K562 (cell line): Measurements from ENCODE around the gene MRPS15. TPM values are rescaled to one million over a fixed set of nuclear protein-coding genes. Genes with fewer than 3 reads are reported as not detected.
A peak's percentile ranks its signal among the peaks of the same experiment; 100 is the strongest.

Experiments
- ATAC-seq: fragments of 200-7000 bp; cut with Tn5 transposase; 3 replicates; pipeline ENCODE4 v1.9.1; 2020; ENCODE audit warnings: moderate library complexity
- BruUV-seq: library from RNA; stranded (reverse); fragments of 400-500 nt; replicated peaks from 2 replicates; lab custom pipeline; 2021; lab: Mats Ljungman, UMichigan
- CTCF ChIA-PET: fragments of 300-600 bp; formaldehyde crosslinking; extraction: SDS; loops from one replicate; lab custom pipeline; 2021; ENCODE audit warnings: low intra/inter-chr PET ratio; lab: Yijun Ruan, JAX
- POLR2A ChIA-PET: fragments of 300-600, 350-650 bp; sonication (Branson Sonifier 250); formaldehyde crosslinking; extraction: SDS; loops from one replicate; lab custom pipeline; 2021; ENCODE audit warnings: antibody characterized with exemption, inconsistent platforms; lab: Yijun Ruan, JAX
- DNase-seq, 4 experiments: peaks; one replicate each; pipeline versions ENCODE4 v3.0.0 to v3.0.0-alpha.2; 2011 to 2018; ENCODE audit warnings: low spot score in 3 of 4, mixed read lengths in 3 of 4; ENCODE audit errors: extremely low read depth in 1 of 4
- FAIRE-seq: peaks from 2 replicates; lab custom pipeline; 2011; peaks lifted over from hg19 to GRCh38; lab: Jason Lieb, UNC
- H2AFZ ChIP-seq: 2 replicates; pipeline ENCODE4 v1.6.0; 2011; ENCODE audit warnings: low read depth, low read length, control low read depth, inconsistent platforms
- H3K27ac ChIP-seq: fragments of 200-600 bp; 3 replicates; pipeline ENCODE4 v1.8.0; 2011; ENCODE audit warnings: low read depth, mild to moderate bottlenecking, control low read depth, inconsistent platforms, low read length, moderate library complexity, mixed read lengths; ENCODE audit errors: extremely low read depth
- H3K27me3 ChIP-seq, 2 experiments: fragments of 300-600 bp in 1 of 2; 2 replicates in 1 of 2; 3 replicates in 1 of 2; pipeline versions ENCODE4 v1.6.0 to v1.8.0; 2011; ENCODE audit warnings: inconsistent platforms in 2 of 2, low read length in 2 of 2, mild to moderate bottlenecking in 1 of 2, mixed read lengths in 1 of 2, moderate library complexity in 1 of 2; ENCODE audit not compliant: control insufficient read depth in 2 of 2, insufficient read depth in 2 of 2
- H3K36me3 ChIP-seq: fragments of 300-600 bp; 3 replicates; pipeline ENCODE4 v1.8.0; 2011; ENCODE audit warnings: mild to moderate bottlenecking, low read length, inconsistent platforms; ENCODE audit not compliant: control insufficient read depth, insufficient read depth
- H3K4me1 ChIP-seq, 2 experiments: fragments of 200-600 bp in 1 of 2; replicated peaks in 1 of 2; 2 replicates in 1 of 2; 3 replicates in 1 of 2; pipeline versions ENCODE4 v1.5.1 to v1.8.0; 2011; ENCODE audit warnings: inconsistent platforms in 2 of 2, low read length in 2 of 2, mild to moderate bottlenecking in 1 of 2, mixed read lengths in 1 of 2, moderate library complexity in 1 of 2; ENCODE audit not compliant: control insufficient read depth in 2 of 2, insufficient read depth in 2 of 2
- H3K4me2 ChIP-seq: 2 replicates; pipeline ENCODE4 v1.6.1; 2011; ENCODE audit warnings: low read length, control low read depth, inconsistent platforms, mixed read lengths; ENCODE audit not compliant: insufficient read depth
- H3K4me3 ChIP-seq: fragments of 200-600 bp; sonication (generic), shearing (Covaris generic); 2 replicates; pipeline ENCODE4 v1.5.1; 2016; ENCODE audit warnings: control low read depth, inconsistent platforms
- H3K79me2 ChIP-seq: fragments of 200-600 bp; 3 replicates; pipeline ENCODE4 v1.8.0; 2011; ENCODE audit warnings: low read length, inconsistent platforms; ENCODE audit not compliant: control insufficient read depth, insufficient read depth
- H3K9ac ChIP-seq, 2 experiments: 2 replicates each; pipeline versions ENCODE4 v1.6.0 to v1.6.1; 2011; ENCODE audit warnings: low read depth in 2 of 2, low read length in 2 of 2, control low read depth in 1 of 2, inconsistent platforms in 1 of 2, mild to moderate bottlenecking in 1 of 2, mixed read lengths in 1 of 2; ENCODE audit not compliant: insufficient read depth in 1 of 2
- H3K9me1 ChIP-seq: one replicate; pipeline ENCODE4 v1.6.0; 2011; ENCODE audit warnings: inconsistent platforms, mild to moderate bottlenecking, low read length, moderate library complexity; ENCODE audit not compliant: control insufficient read depth, insufficient read depth
- H3K9me3 ChIP-seq: replicated peaks from 2 replicates; pipeline ENCODE4 v1.5.1; 2011; ENCODE audit warnings: low read depth, low read length, inconsistent platforms; ENCODE audit not compliant: control insufficient read depth, insufficient read depth
- H4K20me1 ChIP-seq: replicated peaks from 2 replicates; pipeline ENCODE4 v1.6.1; 2011; ENCODE audit warnings: low read length, inconsistent platforms, mixed read lengths; ENCODE audit not compliant: control insufficient read depth, insufficient read depth
- ARID3A ChIP-seq: IDR thresholded peaks from 2 replicates; pipeline ENCODE4 v1.6.1; 2012; ENCODE audit warnings: low read depth, low read length, improper control_type of control experiment, borderline replicate concordance
- ATF3 ChIP-seq, 2 experiments: fragments of 450-650 bp in 1 of 2; sonication (generic) in 1 of 2; formaldehyde crosslinking in 1 of 2; IDR thresholded peaks in 1 of 2; conservative IDR thresholded peaks in 1 of 2; 2 replicates each; pipeline versions ENCODE4 v1.6.1 to v1.8.1; 2016 to 2023; ENCODE audit warnings: mild to moderate bottlenecking in 2 of 2, moderate library complexity in 2 of 2, inconsistent platforms in 1 of 2, missing genetic modification reagents in 1 of 2
- BHLHE40 ChIP-seq: IDR thresholded peaks from 2 replicates; pipeline ENCODE4 v1.6.1; 2011; ENCODE audit warnings: low read length, improper control_type of control experiment
- FOSL1 ChIP-seq: fragments of 200-800 bp; sonication (Bioruptor generic); conservative IDR thresholded peaks from 2 replicates; pipeline ENCODE4 v1.6.1; 2016; ENCODE audit warnings: missing genetic modification characterization, missing compliant biosample characterization
- JUN ChIP-seq, 2 experiments: sonication (generic) in 1 of 2; formaldehyde crosslinking in 1 of 2; IDR thresholded peaks; 2 replicates each; pipeline versions ENCODE4 v1.6.1 to v1.8.0; 2012 to 2022; ENCODE audit warnings: borderline replicate concordance in 2 of 2, mild to moderate bottlenecking in 2 of 2, improper control_type of control experiment in 1 of 2, low read depth in 1 of 2, low read length in 1 of 2, missing genetic modification reagents in 1 of 2
- JUND ChIP-seq, 2 experiments: IDR thresholded peaks; 2 replicates in 1 of 2; 3 replicates in 1 of 2; pipeline ENCODE4 v1.6.1; 2011; ENCODE audit warnings: borderline replicate concordance in 2 of 2, low read depth in 2 of 2, low read length in 2 of 2, improper control_type of control experiment in 1 of 2, missing biosample characterization in 1 of 2, missing genetic modification characterization in 1 of 2, missing genetic modification reagents in 1 of 2
- POLR2G ChIP-seq: fragments of 200-400 bp; formaldehyde crosslinking; IDR thresholded peaks from 2 replicates; pipeline ENCODE4 v1.6.1; 2017; ENCODE audit warnings: low read depth, mild to moderate bottlenecking, antibody characterized with exemption, low read length, moderate library complexity
- RBM25 ChIP-seq: fragments of 200-400 bp; formaldehyde crosslinking; IDR thresholded peaks from 2 replicates; pipeline ENCODE4 v1.6.1; 2018; ENCODE audit warnings: low read length, low read depth, moderate library complexity; ENCODE audit not compliant: severe bottlenecking
- ZNF121 ChIP-seq: sonication (generic); formaldehyde crosslinking; conservative IDR thresholded peaks from 2 replicates; pipeline ENCODE4 v1.8.0; 2022; ENCODE audit warnings: missing genetic modification reagents
- ZNF431 ChIP-seq: sonication (generic); formaldehyde crosslinking; IDR thresholded peaks from 2 replicates; pipeline ENCODE4 v1.8.0; 2022; ENCODE audit warnings: mild to moderate bottlenecking, missing genetic modification reagents
- ZNF583 ChIP-seq: fragments of 250-450 bp; sonication (Bioruptor Pico); IDR thresholded peaks from 2 replicates; pipeline ENCODE4 v1.4.0; 2020
- WGBS: fragments of 100-300 bp; shearing (Covaris generic); methylation state at CpG from one replicate; pipeline ENCODE4 v1.1.6; 2016; ENCODE audit warnings: low coverage, mixed read lengths; ENCODE audit not compliant: insufficient coverage; ENCODE audit errors: missing lambda C conversion rate; 5-methylcytosine and 5-hydroxymethylcytosine counted together
- in situ Hi-C: fragments of 300-500 bp; cut with MboI; formaldehyde crosslinking; loops from 4 replicates; pipeline ENCODE4 v1.15.0; 2018; ENCODE audit warnings: inconsistent platforms, mixed read lengths
- intact Hi-C: fragments of 100-400 bp; cut with micrococcal nuclease; formaldehyde crosslinking; loops from 2 replicates; pipeline ENCODE4 v1.14.2; 2022
- polyA plus RNA-seq, 8 experiments: library from polyadenylated mRNA; depleted of rRNA in 4 of 8; stranded (reverse) in 5 of 8; unstranded in 3 of 8; fragments of >200 nt; fragmentation: Nextera tagmentation in 2 of 8; fragmentation: Illumina TruSeq in 1 of 8; extraction: Ambion mirVana in 2 of 8; extraction: Trizol in 1 of 8; gene quantifications; 2 replicates each; pipeline versions ENCODE4 v1.2.1 to v1.2.3, GENCODE V29; 2011 to 2014; ENCODE audit warnings: inconsistent platforms in 1 of 8, missing spikeins in 1 of 8
- total RNA-seq, 7 experiments: library from RNA; depleted of rRNA in 6 of 7; stranded (reverse); fragments of >200 nt in 6 of 7; fragmentation: Illumina TruSeq in 2 of 7; extraction: Trizol in 2 of 7; gene quantifications; 2 replicates each; pipeline versions ENCODE4 v1.2.1 to v1.2.3, GENCODE V29; 2011 to 2021; ENCODE audit warnings: low replicate concordance in 1 of 7
- TF ChIP-seq, protein P1 (sequence below): fragments of 250-450 bp; sonication (Bioruptor Pico); IDR thresholded peaks from 2 replicates; pipeline ENCODE4 v1.5.0; 2021; ENCODE audit warnings: mild to moderate bottlenecking, moderate library complexity

Gene MRPS15
- total and polyA plus RNA-seq, 9 of the 15 experiments (the other 6 are each of a cell fraction or from before 2014, with no cell fraction given) = 62.9 to 286 (median 149) TPM

GRCh38 chr1:36511804-36512798 lies 47.9 kb upstream of the MRPS15 start:
- peaks cover 19 to 25% of the 10 kb centered on the region in 2 experiments; a peak in 4 of 5 replicates for H3K4me1 ChIP-seq
- POLR2A ChIA-PET = no interaction called here
- TF ChIP-seq JUND (IDR thresholded peaks at IDR 0.05; ENCODE audit: borderline replicate concordance, low read depth, low read length) (peak; percentile 64), JUND (tag; IDR thresholded peaks at IDR 0.05; ENCODE audit: borderline replicate concordance, low read depth, low read length) (no peak; the same call in 2 of the 3 replicates), JUN (IDR thresholded peaks at IDR 0.05; ENCODE audit: borderline replicate concordance, low read depth, low read length) (0 out of 2 replicates have a peak, but pooled peaks have one; percentile 20), JUN (CRISPR knock-in tag; IDR thresholded peaks at IDR 0.05; ENCODE audit: borderline replicate concordance) (no peak), POLR2G (no peak), ZNF431 (CRISPR knock-in tag) (no peak), ZNF583 (CRISPR knock-in tag) (no peak), BHLHE40 (0 out of 2 replicates have a peak, but pooled peaks have one; percentile 29), ZNF121 (CRISPR knock-in tag) (peak; percentile 94), FOSL1 (peak; percentile 39; the same call in 1 of the 2 replicates), RBM25 (peak; percentile 38), ARID3A (no peak), ATF3 (IDR thresholded peaks at IDR 0.05) (peak; percentile 61), ATF3 (CRISPR knock-in tag; conservative IDR thresholded peaks at IDR 0.05) (no peak)
- TF ChIP-seq, protein P1, sequence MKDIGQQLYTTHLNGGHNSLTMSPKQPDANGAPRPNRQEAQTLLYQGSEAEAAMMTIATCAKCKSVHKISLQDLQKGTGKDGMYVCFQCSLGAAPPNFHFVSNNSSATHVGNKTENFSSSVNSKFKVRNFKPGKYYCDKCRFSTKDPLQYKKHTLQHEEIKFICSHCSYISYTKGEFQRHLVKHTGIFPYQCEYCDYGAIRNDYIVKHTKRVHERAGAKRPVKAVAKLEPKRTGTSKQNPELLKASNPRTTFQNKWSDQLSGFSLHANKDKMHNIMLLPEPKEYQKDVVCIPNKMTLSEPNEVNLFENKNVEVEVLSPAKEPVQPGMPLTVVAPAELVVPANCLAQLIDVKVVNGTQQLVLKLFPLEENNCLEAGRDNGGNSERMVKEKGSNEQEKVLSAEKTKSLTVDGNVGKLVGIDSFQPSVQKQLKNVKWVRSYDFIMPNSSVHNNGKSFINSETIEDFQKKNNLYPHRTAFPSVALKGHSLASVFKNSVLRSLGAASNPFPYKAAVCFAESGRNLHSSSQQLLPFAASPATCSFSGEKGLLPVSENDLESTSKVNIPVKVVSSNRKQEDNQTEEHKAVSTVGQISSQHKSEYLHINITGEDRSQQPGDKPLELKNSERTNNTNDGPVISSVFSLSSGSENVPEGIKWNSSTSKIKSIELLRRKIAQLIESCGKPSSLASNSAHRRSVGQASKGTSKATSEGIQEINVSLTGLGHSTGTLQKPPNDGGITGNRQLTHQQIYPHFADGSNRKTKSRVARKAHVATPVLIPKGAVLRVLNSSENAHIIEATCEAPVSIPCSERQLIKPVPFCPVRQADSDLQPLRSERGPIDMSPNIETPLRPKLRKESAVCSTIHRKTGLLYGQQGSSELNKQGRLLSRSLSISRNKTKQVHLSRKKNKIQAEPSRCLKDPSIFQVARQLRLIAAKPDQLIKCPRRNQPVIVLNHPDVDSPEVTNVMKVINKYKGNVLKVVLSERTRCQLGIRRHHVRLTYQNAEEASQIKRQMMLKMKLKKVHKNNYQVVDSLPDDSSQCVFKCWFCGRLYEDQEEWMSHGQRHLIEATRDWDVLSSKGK (CRISPR knock-in tag) = no peak

More at GRCh38 chr1:36511804-36512798, 47.9 kb upstream of the MRPS15 start:
- no peak overlapping the region for H3K27ac ChIP-seq
- intact Hi-C loops (loop anchor here (2.0 kb wide), 1 partner anchor 65 kb away; no protein-coding TSS in a partner anchor), in situ Hi-C loops (no loop called here)
- WGBS = 33% methylated on average over 15 of the region's 15 CpGs
- DNase-seq (no peak), FAIRE-seq (no peak), ATAC-seq (no peak)
- CTCF ChIA-PET = no interaction called here
- no peaks in the 10 kb centered on the region for H3K9me1 ChIP-seq
- H3K9me3 ChIP-seq = no peaks in the 10 kb centered on the region
- no peak overlapping the region for H3K4me3 ChIP-seq
- no peaks in the 10 kb centered on the region for H3K36me3 ChIP-seq
- H3K27me3 ChIP-seq = peaks cover 0 to 12% of the 10 kb centered on the region in 2 experiments; a peak in 2 of 5 replicates
- no peak overlapping the region for H3K4me2 ChIP-seq
- no peaks in the 10 kb centered on the region for H3K79me2 ChIP-seq
- H3K9ac ChIP-seq = no peak overlapping the region
- H4K20me1 ChIP-seq = no peaks in the 10 kb centered on the region
- H2AFZ ChIP-seq = peak overlapping the region; percentile 10; the same call in 1 of the 2 replicates
- BruUV-seq = no TSS peak
